GM12864 (cell line): ENCODE results near the gene DNAJC2.

ENCODE experiments used
- DNase-seq: peaks from one replicate; pipeline ENCODE4 v3.0.0-alpha.2; 2011; ENCODE audit warnings: low read depth
- H3K4me3 ChIP-seq: 2 replicates; pipeline ENCODE4 v1.5.1; 2011; ENCODE audit warnings: mild to moderate bottlenecking, low read depth, low read length, control low read depth
- CTCF ChIP-seq: IDR thresholded peaks from 2 replicates; pipeline ENCODE4 v1.5.1; 2011; ENCODE audit warnings: low read depth, mild to moderate bottlenecking, moderate library complexity, low read length, control low read depth, inconsistent platforms; ENCODE audit errors: missing control alignments

Gene DNAJC2

DNA sequence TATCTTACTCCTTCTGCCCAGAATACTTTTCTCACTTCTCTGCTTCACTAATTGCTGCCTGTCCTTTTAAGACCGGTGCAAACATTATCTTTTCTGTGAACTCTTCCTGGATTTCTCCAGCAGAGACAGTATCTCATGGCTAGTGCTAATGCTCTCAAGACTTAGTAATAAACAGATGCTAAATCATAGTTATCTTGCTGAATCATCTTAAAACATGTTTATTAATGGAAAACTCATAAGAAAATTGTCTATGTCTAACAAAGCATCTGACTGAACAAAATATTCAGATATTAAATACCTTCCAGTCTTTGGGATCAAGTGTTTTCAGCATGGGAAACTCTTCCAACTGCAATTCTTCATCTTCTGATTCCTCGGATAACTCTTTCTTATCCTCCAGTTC lies 3.1 kb downstream of the DNAJC2 start:
- H3K4me3 ChIP-seq = no peak overlapping the region
- no peak for TF ChIP-seq CTCF
- no peak for DNase-seq

DNA sequence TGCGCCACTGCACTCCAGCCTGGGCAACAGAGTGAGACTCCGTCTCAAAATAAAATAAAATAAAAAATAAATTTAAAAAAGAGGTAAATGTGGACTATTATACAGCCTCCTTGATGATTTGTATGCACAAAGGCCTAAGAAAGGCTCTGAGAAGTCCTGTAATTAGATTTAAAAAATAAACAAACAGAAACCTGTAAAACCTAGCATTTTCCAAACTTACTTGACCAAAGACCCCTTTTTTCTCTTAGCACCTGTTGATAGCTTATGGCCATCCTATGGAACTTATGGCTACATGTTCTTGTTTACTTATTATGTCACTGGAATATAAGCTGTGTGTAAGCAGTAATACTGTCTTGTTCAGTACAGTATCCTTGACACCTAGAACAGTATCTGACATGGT lies 5.7 kb downstream of the DNAJC2 start:
- no peak for TF ChIP-seq CTCF
- DNase-seq = no peak
- H3K4me3 ChIP-seq = no peak overlapping the region

GRCh38 chr7:103336761-103337160 lies 7.8 kb downstream of the DNAJC2 start:
- no peak for DNase-seq
- no peak for TF ChIP-seq CTCF
- no peak overlapping the region for H3K4me3 ChIP-seq

DNA sequence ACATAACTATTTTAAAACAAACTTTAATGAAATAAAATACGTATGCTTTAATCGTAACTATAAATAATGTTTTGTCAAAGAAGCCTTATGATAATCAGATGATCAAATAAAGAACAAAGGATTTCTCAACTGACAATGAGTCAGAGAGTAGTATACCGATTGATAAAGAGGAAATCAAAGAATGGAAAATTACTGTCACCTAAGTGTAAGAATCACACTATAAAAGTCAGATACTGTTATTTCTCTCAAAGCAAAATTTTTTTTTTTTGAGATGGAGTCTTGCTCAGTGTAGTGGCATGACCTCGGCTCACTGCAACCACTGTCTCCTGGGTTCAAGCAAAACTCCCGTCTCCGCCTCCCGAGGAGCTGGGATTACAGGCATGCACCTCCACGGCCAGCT lies 18.8 kb downstream of the DNAJC2 start:
- no peak overlapping the region for H3K4me3 ChIP-seq
- TF ChIP-seq CTCF = no peak
- no peak for DNase-seq

DNA sequence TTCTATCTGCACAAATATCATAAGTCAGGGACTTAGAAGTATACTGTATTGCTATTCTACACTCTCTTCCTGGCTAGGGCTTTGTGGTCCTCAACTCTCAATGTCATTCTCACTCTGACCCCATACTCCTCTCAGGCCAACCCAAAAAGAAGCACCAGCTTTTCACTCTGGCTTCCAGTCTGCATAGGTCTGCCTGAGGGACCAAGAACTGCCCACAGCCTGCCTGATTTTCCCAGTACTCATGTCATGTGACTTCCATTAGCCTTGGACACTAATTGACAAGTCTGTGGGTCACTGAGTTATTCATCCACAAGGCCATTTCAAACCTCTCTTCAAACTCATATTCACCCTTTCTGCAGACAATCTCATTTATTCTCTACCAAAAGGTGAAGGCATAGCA lies 27.6 kb downstream of the DNAJC2 start:
- DNase-seq = no peak
- TF ChIP-seq CTCF = no peak
- no peak overlapping the region for H3K4me3 ChIP-seq

- no peak for TF ChIP-seq CTCF
- no peak overlapping the region for H3K4me3 ChIP-seq
- DNase-seq = no peak
Observed at GRCh38 chr7:103316380-103316941, 28.1 kb downstream of the DNAJC2 start.

GRCh38 chr7:103314852-103315251 lies 29.7 kb downstream of the DNAJC2 start:
- DNase-seq = no peak
- TF ChIP-seq CTCF = no peak
- no peak overlapping the region for H3K4me3 ChIP-seq
